ENCODE data around the gene TNS2. TPM values are rescaled to one million over a fixed set of nuclear protein-coding genes. Genes with fewer than 3 reads are reported as not detected.
"Not testable (repeated sequence)": the region's sequence is repeated elsewhere in the genome, so short reads cannot be mapped to it uniquely, and the experiment has no call there.

TNS2 gene
- total RNA-seq, 1 donor from 2014 or later: 18.3 TPM

GRCh38 chr12:53093777-53094393 is 44.0 kb downstream of the TNS2 start:
- peak in 1 of 2 donors; percentile 36 for DNase-seq (ENCODE audit: low read depth in 2 of 2)

DNA sequence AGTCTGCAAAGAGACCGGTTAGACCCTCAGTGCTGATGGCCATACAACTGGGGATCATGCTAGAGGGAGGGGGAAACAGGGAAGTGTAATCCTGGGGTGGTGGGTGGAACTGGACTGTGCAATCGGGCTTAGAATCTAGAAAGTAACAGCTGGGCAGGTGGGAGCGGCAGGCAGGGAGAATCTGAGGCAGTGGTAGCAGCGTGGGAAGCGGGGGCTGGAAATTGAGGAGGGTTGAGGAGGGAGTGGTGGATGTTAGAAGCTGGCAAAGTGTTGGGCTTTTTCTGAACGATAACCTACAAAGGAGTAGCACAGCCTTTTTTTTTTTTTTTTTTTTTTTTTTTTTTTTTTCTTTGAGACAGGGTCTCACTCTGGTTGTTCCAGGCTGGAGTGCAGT is 44.5 kb downstream of the TNS2 start:
- DNase-seq (ENCODE audit: low read depth in 2 of 2): no peak

GRCh38 chr12:53094796-53095595 is 45.1 kb downstream of the TNS2 start:
- not testable (repeated sequence) for DNase-seq (ENCODE audit: low read depth in 2 of 2)

- not testable (repeated sequence) for DNase-seq (ENCODE audit: low read depth in 2 of 2)
These were observed 45.7 kb downstream of the TNS2 start for GRCh38 chr12:53095596-53095895.

DNA sequence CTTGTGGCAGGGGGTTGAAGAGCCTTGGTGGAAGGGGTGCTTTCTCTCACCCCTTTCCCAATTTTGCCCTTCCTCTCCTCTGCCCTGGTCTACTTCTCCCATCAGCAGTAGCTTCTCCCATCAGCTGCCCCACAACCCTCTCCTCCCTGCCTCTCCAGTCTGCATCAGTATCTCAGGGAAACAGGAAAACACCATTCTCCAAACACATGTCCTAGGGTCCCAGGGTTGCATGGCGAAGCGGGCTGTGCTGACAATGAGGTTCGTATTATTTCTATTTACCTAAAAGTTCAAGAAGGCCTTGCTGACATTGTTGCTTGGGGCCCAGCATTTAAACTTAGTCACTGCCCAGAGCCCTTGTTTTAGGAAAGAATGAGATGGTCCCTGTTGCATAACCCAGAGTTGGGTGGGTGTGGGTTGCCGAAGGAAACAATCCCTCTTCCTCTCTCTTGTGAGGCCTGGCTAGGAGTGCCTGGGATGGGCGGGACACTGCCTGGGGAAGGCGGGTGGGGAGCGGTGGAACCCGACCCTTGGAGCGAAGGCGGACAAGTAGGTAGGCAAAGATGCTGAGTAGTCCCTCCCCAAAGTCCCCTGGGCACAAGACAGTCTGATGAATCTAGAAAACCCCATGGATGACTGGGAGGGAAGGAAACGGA is 46.4 kb downstream of the TNS2 start:
- peak in 1 of 2 donors; percentile 23 for DNase-seq (ENCODE audit: low read depth in 2 of 2)

DNA sequence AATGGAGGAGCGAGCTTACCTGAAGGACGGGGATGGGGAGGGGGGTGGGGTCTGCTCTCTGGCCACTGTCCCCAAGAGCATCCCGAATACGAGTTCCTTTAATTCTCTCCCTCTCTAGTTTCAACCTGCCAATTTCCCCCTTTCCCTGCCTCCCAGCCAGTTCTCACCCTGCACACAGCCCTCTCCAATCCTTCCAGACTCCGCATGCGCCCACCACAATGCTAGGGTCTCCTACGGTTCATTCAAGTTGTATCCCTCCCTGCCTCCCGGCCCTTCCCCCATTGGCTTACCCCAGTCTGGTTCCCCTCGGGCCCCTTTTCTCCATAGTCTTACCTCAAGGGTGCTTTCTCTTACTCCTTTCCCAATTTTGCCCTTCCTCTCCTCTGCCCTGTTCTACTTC is 46.9 kb downstream of the TNS2 start:
- no peak for DNase-seq (ENCODE audit: low read depth in 2 of 2)

- DNase-seq (ENCODE audit: low read depth in 2 of 2): peak in 1 of 2 donors; percentile 19
These were observed 47.3 kb downstream of the TNS2 start for GRCh38 chr12:53097207-53097563.

DNA sequence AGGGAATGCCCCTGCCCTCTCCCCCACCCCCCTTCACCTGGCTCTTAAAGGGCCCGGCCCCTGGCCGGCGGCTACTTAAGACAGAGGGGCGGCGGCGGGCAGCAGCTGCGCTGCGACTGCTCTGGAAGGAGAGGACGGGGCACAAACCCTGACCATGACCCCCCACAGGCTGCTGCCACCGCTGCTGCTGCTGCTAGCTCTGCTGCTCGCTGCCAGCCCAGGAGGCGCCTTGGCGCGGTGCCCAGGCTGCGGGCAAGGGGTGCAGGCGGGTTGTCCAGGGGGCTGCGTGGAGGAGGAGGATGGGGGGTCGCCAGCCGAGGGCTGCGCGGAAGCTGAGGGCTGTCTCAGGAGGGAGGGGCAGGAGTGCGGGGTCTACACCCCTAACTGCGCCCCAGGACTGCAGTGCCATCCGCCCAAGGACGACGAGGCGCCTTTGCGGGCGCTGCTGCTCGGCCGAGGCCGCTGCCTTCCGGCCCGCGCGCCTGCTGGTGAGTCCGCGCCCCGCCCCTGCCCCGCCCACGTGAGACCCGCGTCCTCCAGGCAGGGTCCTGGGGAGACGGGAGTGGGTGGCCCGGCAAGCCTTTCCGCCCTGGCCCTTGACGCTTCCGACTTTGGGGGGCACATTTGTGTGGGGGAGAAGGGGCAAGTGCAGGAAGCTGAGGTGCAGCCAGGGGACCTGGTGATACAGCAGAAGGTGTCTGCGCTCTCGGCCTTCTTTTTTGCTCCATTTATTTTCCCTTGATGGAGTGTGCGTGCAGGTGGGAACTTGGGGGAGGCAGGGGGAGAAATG is 47.9 kb downstream of the TNS2 start, which contains the start of gene IGFBP6:
Gene IGFBP6 (plus strand): TSS at position 104 of the 790 bp plus-strand sequence. CDS start 51 bp downstream, at position 155.
- peak; percentile 31 to 55 for DNase-seq (ENCODE audit: low read depth in 2 of 2)

GRCh38 chr12:53098354-53098981 is 48.6 kb downstream of the TNS2 start:
- peak in 1 of 2 donors; percentile 67 for DNase-seq (ENCODE audit: low read depth in 2 of 2)

- peak; percentile 83 to 94 for DNase-seq (ENCODE audit: low read depth in 2 of 2)
These were observed 49.4 kb downstream of the TNS2 start for GRCh38 chr12:53099071-53099882.

DNA sequence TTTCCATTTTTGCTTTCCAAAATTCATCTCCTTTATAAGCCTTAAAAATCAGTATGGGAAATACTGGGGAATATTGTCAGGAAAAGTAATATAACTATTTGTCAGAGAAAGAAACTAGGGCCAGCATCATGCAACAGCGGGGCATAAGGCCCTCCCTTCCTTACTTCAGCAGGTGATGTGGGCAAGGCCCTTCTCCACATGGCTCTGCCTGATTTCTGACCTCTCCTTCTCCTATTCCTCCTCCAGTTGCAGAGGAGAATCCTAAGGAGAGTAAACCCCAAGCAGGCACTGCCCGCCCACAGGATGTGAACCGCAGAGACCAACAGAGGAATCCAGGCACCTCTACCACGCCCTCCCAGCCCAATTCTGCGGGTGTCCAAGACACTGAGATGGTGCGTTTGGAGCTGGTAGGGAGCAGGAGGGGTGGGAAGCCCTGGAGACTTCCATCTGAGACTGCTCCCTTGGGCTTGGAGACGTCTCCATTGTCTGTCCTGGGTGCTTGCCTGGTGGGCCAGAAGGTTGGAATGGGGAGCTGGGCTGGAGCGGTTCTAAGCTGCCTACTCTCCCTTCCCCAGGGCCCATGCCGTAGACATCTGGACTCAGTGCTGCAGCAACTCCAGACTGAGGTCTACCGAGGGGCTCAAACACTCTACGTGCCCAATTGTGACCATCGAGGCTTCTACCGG is 50.7 kb downstream of the TNS2 start:
- DNase-seq (ENCODE audit: low read depth in 2 of 2): no peak

DNA sequence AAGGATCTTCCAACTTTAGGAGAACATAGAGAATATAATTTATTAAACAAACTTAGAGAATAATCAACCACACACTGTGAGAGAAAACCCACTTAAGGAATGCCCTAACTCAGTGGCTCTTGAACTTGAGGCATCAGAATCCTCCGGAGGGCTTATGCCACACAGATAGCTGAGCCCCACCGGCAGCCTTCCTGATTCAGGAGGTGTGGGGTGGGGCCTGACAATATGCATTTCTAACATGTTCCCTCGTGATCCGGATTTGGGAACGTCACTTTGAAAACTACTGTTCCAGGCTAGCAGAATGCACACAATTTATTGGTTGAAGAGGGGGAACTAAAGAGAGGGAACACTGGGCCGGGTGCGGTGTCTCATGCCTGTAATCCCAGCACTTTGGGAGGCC is 51.4 kb downstream of the TNS2 start:
- no peak for DNase-seq (ENCODE audit: low read depth in 2 of 2)

- no peak for DNase-seq (ENCODE audit: low read depth in 2 of 2)
These were observed 52.3 kb downstream of the TNS2 start for GRCh38 chr12:53101931-53102781.

DNA sequence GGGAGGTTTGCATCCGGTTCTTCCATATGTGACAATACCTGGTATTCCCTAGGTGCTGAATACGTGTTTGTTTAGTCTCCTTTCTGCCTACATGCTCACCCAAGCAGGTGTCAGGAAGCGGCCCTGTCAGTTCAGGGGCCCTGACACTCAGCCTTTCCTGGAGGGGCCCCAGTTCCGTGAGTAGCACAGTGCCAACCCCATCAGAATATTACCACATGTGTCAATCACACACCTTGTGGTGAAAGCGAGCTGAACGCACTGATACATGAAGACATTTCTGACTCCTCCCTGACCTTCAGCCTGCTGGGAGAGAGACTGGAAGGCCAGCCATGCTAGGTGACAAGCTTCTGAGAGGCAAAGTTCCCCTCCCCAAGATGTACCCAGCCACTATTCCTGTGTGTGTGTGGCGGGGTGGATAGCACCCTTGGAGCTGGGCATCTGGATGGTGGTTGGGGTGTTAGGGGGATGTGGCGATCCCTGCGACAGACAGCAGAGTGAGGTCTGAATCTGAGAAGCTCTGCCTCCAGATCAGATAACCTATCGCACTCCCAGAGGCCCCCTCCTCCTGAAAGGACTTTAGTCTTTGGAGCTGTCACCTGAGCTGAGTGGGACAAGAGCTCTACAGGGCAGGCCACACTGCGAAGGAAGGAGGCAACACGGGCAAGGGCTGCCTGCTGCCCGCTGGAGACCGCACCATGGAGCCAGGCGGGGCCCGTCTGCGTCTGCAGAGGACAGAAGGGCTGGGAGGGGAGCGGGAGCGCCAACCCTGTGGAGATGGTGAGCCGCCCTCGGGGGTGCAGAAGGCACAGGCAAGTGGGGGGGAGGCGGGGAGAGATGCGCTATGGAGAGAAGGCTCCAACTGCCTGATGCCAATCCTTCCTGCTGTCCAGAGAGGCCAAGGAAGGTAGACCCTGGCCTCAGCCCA is 53.3 kb downstream of the TNS2 start, which contains the start of gene SOAT2:
Gene SOAT2 (plus strand): TSS at position 604 of the 925 bp plus-strand sequence. CDS start 92 bp downstream, at position 696.
- DNase-seq (ENCODE audit: low read depth in 2 of 2): no peak

- peak in 1 of 2 donors; percentile 17 for DNase-seq (ENCODE audit: low read depth in 2 of 2)
These were observed 54.0 kb downstream of the TNS2 start for GRCh38 chr12:53103860-53104305.

GRCh38 chr12:53105256-53105655 is 55.4 kb downstream of the TNS2 start:
- no peak for DNase-seq (ENCODE audit: low read depth in 2 of 2)

- no peak for DNase-seq (ENCODE audit: low read depth in 2 of 2)
These were observed 56.0 kb downstream of the TNS2 start for GRCh38 chr12:53105712-53106439.
